Activated CD4-positive, alpha-beta T cell treated with anti-CD3 and anti-CD28 coated beads, Interleukin-2, amount 10 ng/mL, durations not matched to agents 24 days and 14 days (primary cell): ENCODE measurements around the gene FREM2. TPM values are rescaled to one million over a fixed set of nuclear protein-coding genes. Genes with fewer than 3 reads are reported as not detected.
A peak's percentile ranks its signal among the peaks of the same experiment; 100 is the strongest.

ENCODE experiments used
- DNase-seq: peaks from one replicate; pipeline ENCODE4 v3.0.0; 2022
- H3K27ac Mint-ChIP-seq: one replicate; pipeline ENCODE4 v1.8.0; 2022; ENCODE audit warnings: mild to moderate bottlenecking, mixed read lengths
- H3K27me3 Mint-ChIP-seq: one replicate; pipeline ENCODE4 v1.8.0; 2022; ENCODE audit warnings: mixed read lengths
- H3K36me3 Mint-ChIP-seq: one replicate; pipeline ENCODE4 v1.8.0; 2022; ENCODE audit warnings: low read depth, mild to moderate bottlenecking, mixed read lengths
- H3K4me1 Mint-ChIP-seq: one replicate; pipeline ENCODE4 v1.8.0; 2021; ENCODE audit warnings: mixed read lengths
- H3K4me3 Mint-ChIP-seq: one replicate; pipeline ENCODE4 v1.8.0; 2022; ENCODE audit warnings: mild to moderate bottlenecking, moderate library complexity, mixed read lengths
- H3K9me3 Mint-ChIP-seq: one replicate; pipeline ENCODE4 v1.8.0; 2021; ENCODE audit warnings: mixed read lengths
- intact Hi-C: fragments of 100-400 bp; cut with micrococcal nuclease; formaldehyde crosslinking; loops from one replicate; pipeline ENCODE4 v1.15.1; 2023
- total RNA-seq: library from RNA; stranded (reverse); gene quantifications from 2 replicates; pipeline ENCODE4 v1.2.3, GENCODE V29; 2022

FREM2 gene
- total RNA-seq, 1 donor from 2014 or later = under 0.01 TPM

DNA sequence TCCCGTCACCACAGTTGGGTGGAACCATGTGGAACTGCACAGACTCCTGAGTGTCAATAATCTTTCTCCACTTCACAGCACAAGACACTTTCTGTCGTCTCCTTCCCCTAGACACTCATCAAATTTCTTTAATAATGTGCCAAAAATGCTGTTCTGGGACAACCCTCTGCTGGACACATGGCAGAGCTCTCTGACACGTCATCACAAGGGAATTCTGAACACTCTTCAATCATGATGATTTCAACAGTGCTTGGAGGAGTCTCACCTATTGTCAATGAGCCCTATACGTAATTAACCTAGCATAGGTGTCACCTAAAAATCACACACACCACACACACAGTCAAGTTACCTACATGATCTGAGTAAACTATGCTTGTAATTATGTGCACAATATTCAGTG lies 162.4 kb downstream of the FREM2 start:
- no peaks in the 10 kb centered on the region for H3K27me3 Mint-ChIP-seq

DNA sequence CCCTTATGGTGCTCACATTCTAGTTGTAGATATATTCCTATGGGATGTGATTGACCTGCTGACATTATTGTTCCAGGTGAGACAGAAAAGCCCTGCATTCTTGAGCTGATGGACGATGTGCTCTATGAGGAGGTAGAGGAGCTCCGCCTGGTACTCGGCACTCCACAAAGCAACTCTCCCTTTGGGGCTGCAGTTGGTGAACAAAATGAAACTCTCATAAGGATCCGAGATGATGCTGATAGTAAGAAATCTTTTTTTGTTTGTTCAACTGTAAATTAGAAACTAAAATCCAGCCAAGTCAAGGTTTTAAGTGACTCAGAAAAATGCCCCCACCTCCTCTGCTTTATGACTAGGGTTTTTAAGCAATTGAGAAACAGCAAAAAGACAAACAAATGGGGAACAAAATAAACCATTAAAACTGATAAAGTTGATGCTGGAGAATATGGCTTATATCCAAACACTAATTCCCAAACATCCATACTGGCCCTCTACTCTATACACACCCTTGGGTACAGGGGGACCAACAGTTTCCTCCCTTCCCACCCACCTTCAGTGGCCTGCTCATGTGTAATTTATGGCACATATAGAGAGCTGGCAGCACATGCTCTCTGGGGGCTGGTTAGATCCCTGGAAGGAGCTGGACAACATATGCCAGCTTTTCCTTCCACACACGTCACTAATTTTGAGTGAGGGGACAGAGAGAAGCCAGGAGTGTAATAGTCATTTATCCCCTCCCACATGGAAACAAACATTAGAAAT lies 164.2 kb downstream of the FREM2 start:
- no peak overlapping the region for H3K27ac Mint-ChIP-seq
- intact Hi-C loops = no loop called here
- no peak overlapping the region for H3K4me3 Mint-ChIP-seq
- no peaks in the 10 kb centered on the region for H3K4me1 Mint-ChIP-seq
- H3K36me3 Mint-ChIP-seq = no peaks in the 10 kb centered on the region
- no peak for DNase-seq
- no peaks in the 10 kb centered on the region for H3K27me3 Mint-ChIP-seq
- H3K9me3 Mint-ChIP-seq = no peaks in the 10 kb centered on the region

More for the DNA sequence above, 162.4 kb downstream of the FREM2 start:
- Mint-ChIP-seq H3K27ac (no peak overlapping the region), H3K9me3 (no peaks in the 10 kb centered on the region), H3K4me3 (no peak overlapping the region), H3K36me3 (no peaks in the 10 kb centered on the region), H3K4me1 (no peaks in the 10 kb centered on the region)
- intact Hi-C loops = no loop called here
- DNase-seq = no peak

DNA sequence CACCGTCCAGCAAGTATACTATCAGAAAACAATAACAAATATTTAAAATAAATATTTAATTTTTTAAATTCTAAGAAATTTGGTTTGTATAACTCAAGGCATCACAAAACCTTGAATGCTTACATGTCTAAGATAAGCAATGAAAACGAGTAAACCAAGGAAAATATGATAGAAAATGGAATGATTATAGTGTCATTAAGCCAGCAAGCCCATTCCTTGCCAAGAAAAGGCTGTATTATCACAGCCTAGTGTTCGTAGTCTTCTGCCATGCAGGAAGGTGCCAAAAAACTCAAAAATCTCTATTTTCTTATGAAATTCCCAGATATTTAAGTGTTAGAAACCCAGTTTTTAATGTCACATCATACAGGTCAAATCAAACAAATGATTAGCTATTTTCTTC lies 167.3 kb downstream of the FREM2 start:
- DNase-seq = no peak
- Mint-ChIP-seq H3K27me3 (no peaks in the 10 kb centered on the region), H3K9me3 (no peaks in the 10 kb centered on the region), H3K27ac (no peak overlapping the region), H3K4me1 (no peaks in the 10 kb centered on the region), H3K4me3 (no peak overlapping the region), H3K36me3 (no peaks in the 10 kb centered on the region)
- intact Hi-C loops = no loop called here

DNA sequence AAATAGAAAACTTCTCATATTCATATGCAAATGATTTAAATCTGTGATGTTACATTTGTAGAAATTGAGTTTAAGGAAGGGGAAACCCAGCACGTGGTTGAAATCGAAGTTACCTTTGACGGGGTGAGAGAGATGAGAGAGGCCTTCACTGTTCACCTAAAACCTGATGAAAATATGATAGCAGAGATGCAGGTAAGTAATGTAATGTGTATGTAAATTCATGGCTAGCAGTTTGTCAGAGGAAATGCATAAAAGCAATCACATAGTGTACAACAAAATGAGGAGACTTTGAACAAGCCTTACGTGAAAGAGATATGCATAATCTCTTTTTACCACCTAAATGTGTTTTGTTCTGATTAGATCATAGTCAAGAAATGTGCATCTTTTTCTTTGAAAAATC lies 169.2 kb downstream of the FREM2 start:
- no peak for DNase-seq
- H3K4me1 Mint-ChIP-seq = no peaks in the 10 kb centered on the region
- no peaks in the 10 kb centered on the region for H3K36me3 Mint-ChIP-seq
- no peaks in the 10 kb centered on the region for H3K27me3 Mint-ChIP-seq
- H3K27ac Mint-ChIP-seq = no peak overlapping the region
- no peaks in the 10 kb centered on the region for H3K9me3 Mint-ChIP-seq
- intact Hi-C loops = no loop called here
- no peak overlapping the region for H3K4me3 Mint-ChIP-seq

DNA sequence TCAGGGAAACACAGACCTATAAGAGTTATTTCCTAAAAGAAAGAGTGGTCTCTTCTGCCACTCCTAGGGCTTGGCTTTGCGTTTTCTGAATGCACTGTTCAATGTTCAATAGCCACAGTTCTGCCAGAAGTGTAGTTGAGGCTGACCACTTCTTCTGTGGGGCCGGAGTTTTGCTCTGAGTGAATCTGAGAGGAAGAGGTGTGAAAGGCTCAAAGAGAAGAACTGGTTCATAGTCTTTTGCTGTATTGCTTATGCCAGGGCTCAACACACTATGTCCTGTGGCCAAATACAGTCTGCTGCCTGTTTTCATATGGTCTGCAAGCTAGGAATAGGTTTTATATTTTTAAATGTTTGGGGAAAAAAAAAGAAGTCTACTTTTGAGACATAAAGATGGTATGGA lies 175.6 kb downstream of the FREM2 start:
- no peak for DNase-seq
- no peaks in the 10 kb centered on the region for H3K27me3 Mint-ChIP-seq
- no peaks in the 10 kb centered on the region for H3K9me3 Mint-ChIP-seq
- H3K27ac Mint-ChIP-seq = no peak overlapping the region
- H3K4me3 Mint-ChIP-seq = no peak overlapping the region
- intact Hi-C loops = no loop called here
- no peaks in the 10 kb centered on the region for H3K4me1 Mint-ChIP-seq
- no peaks in the 10 kb centered on the region for H3K36me3 Mint-ChIP-seq

DNA sequence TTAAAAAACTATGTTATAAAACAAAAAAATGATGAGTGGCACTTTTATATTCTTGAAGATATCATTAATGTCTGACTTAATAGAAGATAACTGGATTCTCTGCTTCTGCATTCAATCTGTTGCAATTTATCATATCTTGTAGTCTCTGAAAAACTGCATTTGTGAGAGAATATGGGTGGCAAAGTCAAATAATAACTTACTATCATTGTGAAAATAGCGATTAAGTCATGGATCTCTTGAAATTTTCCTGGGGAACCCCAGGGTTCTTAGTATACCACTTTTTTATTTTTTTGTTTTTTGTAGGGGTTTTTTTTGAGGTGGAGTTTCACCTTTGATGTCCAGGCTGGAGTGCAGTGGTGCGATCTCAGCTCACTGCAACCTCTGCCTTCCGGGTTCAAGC lies 176.7 kb downstream of the FREM2 start:
- H3K27me3 Mint-ChIP-seq = no peaks in the 10 kb centered on the region
- no peaks in the 10 kb centered on the region for H3K4me1 Mint-ChIP-seq
- H3K4me3 Mint-ChIP-seq = no peak overlapping the region
- intact Hi-C loops = no loop called here
- H3K27ac Mint-ChIP-seq = no peak overlapping the region
- no peaks in the 10 kb centered on the region for H3K36me3 Mint-ChIP-seq
- no peak for DNase-seq
- H3K9me3 Mint-ChIP-seq = no peaks in the 10 kb centered on the region

DNA sequence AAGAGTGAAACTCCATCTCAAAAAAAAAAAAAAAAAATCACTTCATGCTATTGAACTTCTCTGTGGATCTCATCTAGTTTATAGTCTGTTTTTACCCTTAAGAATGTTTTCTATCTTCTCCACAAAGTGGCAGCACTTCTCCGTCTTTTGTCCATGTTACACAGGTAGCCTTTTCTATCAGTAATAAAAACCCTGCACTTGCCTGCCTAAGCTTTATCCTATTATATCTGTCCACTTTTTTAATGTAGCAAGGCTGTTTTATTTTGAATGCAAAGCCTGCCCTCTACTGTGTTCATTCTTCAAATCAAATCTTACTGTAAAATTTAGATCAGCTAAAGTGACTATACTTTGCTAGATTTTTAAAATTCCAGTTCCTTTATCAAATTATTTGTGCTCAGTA lies 179.8 kb downstream of the FREM2 start:
- Mint-ChIP-seq H3K36me3 (no peaks in the 10 kb centered on the region), H3K27ac (no peak overlapping the region), H3K4me3 (no peak overlapping the region), H3K27me3 (no peaks in the 10 kb centered on the region), H3K4me1 (no peaks in the 10 kb centered on the region), H3K9me3 (no peaks in the 10 kb centered on the region)
- intact Hi-C loops = no loop called here
- DNase-seq = no peak

DNA sequence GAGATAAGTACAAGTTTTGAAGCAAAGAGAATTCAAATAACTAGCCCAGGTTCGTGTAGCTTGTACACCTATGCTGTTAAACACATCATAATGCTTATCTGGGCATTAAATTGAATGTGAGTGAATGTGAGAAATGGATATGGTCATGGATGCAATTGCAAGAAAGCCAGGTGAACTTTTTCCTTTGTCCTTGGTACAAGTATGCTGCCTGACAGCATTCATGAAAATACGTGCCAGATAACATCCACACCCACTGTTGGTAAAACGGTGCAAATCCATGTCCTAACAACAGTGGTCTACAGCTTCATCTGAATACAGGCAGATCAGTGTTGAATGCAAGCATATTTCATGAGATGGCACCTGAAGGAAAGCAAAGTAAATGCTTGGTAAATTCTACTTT lies 181.5 kb downstream of the FREM2 start:
- H3K9me3 Mint-ChIP-seq = no peaks in the 10 kb centered on the region
- H3K4me3 Mint-ChIP-seq = no peak overlapping the region
- H3K27me3 Mint-ChIP-seq = peaks cover 3% of the 10 kb centered on the region
- no peak for DNase-seq
- H3K36me3 Mint-ChIP-seq = no peaks in the 10 kb centered on the region
- intact Hi-C loops = no loop called here
- H3K27ac Mint-ChIP-seq = no peak overlapping the region
- H3K4me1 Mint-ChIP-seq = no peaks in the 10 kb centered on the region

DNA sequence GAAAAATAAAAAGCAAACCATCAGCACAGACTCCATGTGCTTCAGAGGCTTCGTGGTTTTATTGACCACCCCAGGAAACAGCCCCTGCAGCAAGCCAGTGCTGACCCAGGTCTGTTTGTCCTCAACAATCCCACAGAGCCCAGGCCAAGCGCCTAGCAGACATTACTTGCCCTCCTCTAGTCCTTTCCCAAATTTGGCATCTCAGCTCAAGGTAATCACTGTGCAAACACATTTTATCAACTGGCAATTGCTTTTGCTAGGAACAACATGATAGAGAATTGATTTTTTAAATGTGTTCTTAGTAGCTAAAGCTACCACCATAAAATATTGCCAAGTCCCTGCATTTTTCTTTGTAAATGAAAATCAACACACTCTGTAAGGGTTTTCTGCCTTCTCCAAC lies 182.0 kb downstream of the FREM2 start:
- Mint-ChIP-seq H3K27me3 (peaks cover 4% of the 10 kb centered on the region), H3K9me3 (no peaks in the 10 kb centered on the region), H3K4me1 (no peaks in the 10 kb centered on the region), H3K27ac (no peak overlapping the region), H3K36me3 (no peaks in the 10 kb centered on the region), H3K4me3 (no peak overlapping the region)
- DNase-seq = no peak
- intact Hi-C loops = no loop called here

DNA sequence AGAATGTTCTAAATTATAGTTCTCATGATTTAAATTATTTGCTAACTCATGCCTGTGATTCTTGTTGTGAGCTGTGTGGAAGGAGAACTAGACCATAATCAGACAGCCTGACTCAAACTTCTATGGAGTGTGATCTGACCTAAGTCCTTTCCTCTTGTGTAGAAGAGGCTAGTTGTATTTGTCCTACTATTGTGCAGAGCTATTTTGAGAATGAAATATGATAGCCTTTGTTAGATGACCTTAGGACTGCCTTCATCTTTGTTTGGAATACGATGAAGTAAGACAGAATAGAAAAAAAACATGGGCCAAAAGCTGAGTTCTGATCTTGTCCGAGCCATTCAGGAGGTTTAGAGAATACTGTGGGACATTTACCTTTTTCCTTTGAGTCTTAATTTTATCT lies 184.4 kb downstream of the FREM2 start:
- peaks cover 8% of the 10 kb centered on the region for H3K27me3 Mint-ChIP-seq
- H3K9me3 Mint-ChIP-seq = no peaks in the 10 kb centered on the region
- H3K36me3 Mint-ChIP-seq = no peaks in the 10 kb centered on the region
- H3K4me1 Mint-ChIP-seq = no peaks in the 10 kb centered on the region
- no peak overlapping the region for H3K27ac Mint-ChIP-seq
- intact Hi-C loops = no loop called here
- no peak overlapping the region for H3K4me3 Mint-ChIP-seq
- DNase-seq = no peak

DNA sequence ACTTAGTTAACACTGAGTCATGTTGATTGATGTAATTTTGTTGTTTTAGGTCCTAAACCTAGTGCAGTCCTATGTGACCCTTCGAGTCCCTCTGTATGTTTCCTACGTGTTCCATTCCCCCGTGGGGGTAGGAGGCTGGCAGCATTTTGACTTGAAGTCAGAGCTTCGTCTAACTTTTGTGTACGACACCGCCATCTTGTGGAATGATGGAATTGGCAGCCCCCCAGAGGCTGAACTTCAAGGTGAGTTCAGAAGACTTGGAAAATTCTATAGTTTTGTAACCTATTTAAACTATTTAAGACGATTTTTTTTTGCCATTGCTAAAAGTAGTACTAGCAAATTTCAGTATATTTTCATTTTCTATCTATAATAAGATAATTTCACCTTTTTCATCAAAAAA lies 185.8 kb downstream of the FREM2 start:
- Mint-ChIP-seq H3K27ac (no peak overlapping the region), H3K4me3 (no peak overlapping the region), H3K36me3 (no peaks in the 10 kb centered on the region), H3K27me3 (peaks cover 10% of the 10 kb centered on the region), H3K4me1 (no peaks in the 10 kb centered on the region), H3K9me3 (no peaks in the 10 kb centered on the region)
- DNase-seq = peak; percentile 69
- intact Hi-C loops = no loop called here

DNA sequence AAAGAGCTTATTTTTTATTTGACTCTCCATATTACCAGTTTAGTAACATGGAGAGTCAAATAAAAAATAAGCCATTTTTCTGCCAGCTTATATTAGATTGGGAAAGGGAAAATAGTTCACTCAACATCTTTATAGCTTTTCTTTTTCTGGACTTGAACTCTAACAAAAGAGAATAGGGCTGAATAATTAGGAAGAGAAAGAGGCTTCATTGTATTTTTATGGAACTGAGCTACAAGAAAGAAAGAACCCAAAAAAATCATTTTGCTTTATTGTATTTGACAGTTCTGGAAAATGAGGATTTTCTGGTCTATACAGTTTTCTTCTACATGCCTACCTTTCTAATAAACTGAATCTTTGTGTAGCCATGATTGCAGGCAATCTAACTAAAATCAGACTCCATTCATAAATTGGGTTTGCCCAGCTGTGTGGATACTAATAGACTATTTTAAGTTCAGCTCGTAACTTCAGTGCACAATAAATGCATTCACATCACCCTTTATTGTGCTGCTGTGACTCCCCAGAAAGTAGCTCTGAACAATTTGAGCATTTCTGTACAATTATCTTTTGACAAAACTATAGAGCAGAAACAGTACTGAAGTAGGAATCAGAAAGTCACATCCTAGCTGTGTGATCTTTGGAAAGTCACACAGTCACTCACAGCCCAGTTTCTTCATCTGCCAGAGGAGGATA lies 188.5 kb downstream of the FREM2 start:
- H3K27me3 Mint-ChIP-seq = peaks cover 10% of the 10 kb centered on the region
- H3K9me3 Mint-ChIP-seq = no peaks in the 10 kb centered on the region
- no peak overlapping the region for H3K4me3 Mint-ChIP-seq
- no peak overlapping the region for H3K27ac Mint-ChIP-seq
- H3K4me1 Mint-ChIP-seq = no peaks in the 10 kb centered on the region
- no peaks in the 10 kb centered on the region for H3K36me3 Mint-ChIP-seq
- DNase-seq = no peak
- intact Hi-C loops = no loop called here

DNA sequence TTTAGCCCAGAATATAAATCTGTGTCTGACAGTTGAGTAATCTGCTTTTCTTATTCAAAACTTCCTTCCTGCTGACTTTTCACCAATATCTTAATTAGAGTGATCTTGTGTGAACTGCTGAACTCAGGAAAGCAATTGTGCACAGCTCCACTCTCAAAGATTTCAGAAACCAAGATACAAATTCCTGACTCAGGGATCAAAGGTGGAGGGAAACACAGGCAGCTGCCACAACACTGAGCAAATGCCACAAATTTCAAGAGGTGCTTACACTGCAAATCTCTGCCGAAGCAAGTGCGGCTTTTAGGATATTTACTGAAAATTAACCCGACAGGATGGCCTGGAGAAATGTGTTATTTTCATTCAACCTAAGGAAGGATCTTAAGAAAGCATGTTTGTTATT lies 192.4 kb downstream of the FREM2 start:
- Mint-ChIP-seq H3K27me3 (peaks cover 6% of the 10 kb centered on the region), H3K4me1 (no peaks in the 10 kb centered on the region), H3K4me3 (no peak overlapping the region), H3K27ac (no peak overlapping the region), H3K9me3 (no peaks in the 10 kb centered on the region), H3K36me3 (no peaks in the 10 kb centered on the region)
- intact Hi-C loops = no loop called here
- no peak for DNase-seq

DNA sequence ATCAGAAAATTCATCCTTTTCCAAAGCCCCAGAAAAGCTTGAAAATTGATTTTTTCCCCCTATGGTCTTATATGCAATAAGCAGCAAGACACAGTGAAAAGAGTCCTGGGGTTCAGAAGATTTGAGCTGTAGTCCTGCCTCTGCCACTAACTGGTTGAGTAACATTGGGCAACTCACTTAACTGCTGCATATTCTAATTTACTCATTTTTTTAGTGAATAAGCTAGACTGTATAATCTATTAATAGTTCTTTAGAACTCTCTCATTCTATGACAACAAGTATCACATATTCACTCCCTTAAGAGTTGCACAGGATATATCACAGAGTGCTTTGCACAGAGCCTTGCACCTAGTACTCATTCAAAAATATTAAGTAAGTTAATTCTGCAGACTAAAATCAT lies 192.9 kb downstream of the FREM2 start:
- Mint-ChIP-seq H3K4me1 (no peaks in the 10 kb centered on the region), H3K4me3 (no peak overlapping the region), H3K27me3 (peaks cover 6% of the 10 kb centered on the region), H3K9me3 (no peaks in the 10 kb centered on the region), H3K27ac (no peak overlapping the region), H3K36me3 (no peaks in the 10 kb centered on the region)
- intact Hi-C loops = no loop called here
- no peak for DNase-seq

DNA sequence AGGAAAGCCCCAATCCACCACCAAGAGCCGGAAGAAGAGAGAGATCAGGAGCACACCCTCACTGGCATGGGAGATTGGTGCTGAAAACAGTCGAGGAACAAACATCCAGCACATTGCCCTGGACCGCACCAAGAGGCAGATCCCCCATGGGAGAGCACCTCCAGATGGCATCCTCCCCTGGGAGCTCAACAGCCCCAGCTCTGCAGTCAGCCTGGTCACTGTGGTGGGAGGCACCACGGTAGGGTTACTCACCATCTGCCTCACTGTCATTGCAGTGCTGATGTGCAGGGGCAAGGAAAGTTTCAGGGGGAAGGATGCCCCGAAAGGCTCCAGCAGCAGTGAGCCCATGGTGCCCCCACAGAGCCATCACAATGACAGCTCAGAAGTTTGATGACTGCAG lies 193.5 kb downstream of the FREM2 start:
- Mint-ChIP-seq H3K4me3 (no peak overlapping the region), H3K27ac (no peak overlapping the region), H3K4me1 (no peaks in the 10 kb centered on the region), H3K27me3 (peaks cover 8% of the 10 kb centered on the region), H3K36me3 (no peaks in the 10 kb centered on the region), H3K9me3 (no peaks in the 10 kb centered on the region)
- intact Hi-C loops = no loop called here
- DNase-seq = no peak
